Mesenchymal stem cell (in vitro differentiated cells and primary cell): ENCODE data around the gene ARHGAP21.

Source experiments
- DNase-seq: peaks from one replicate; pipeline ENCODE4 v3.0.0-alpha.2; 2013
- H2AFZ ChIP-seq: one replicate; pipeline ENCODE4 v1.6.1; 2013; ENCODE audit warnings: low read depth, mild to moderate bottlenecking, control low read depth, inconsistent platforms, low read length, moderate library complexity
- H2AK5ac ChIP-seq: 2 replicates; pipeline ENCODE4 v1.6.1; 2013; ENCODE audit warnings: low read length, moderate library complexity, mild to moderate bottlenecking, inconsistent platforms; ENCODE audit not compliant: severe bottlenecking
- H2BK120ac ChIP-seq: one replicate; pipeline ENCODE4 v1.6.1; 2013; ENCODE audit warnings: low read depth, mild to moderate bottlenecking, inconsistent platforms, low read length, moderate library complexity
- H2BK12ac ChIP-seq, 2 experiments: one replicate each; pipeline ENCODE4 v1.6.1; 2013; ENCODE audit warnings: inconsistent platforms in 2 of 2, low read length in 2 of 2, mild to moderate bottlenecking in 2 of 2, moderate library complexity in 2 of 2, control low read depth in 1 of 2
- H2BK15ac ChIP-seq: one replicate; pipeline ENCODE4 v1.6.1; 2013; ENCODE audit warnings: mild to moderate bottlenecking, low read depth, inconsistent platforms; ENCODE audit not compliant: poor library complexity, severe bottlenecking
- H2BK5ac ChIP-seq: 2 replicates; pipeline ENCODE4 v1.6.1; 2013; ENCODE audit warnings: low read depth, mild to moderate bottlenecking, low read length, control low read depth, inconsistent platforms; ENCODE audit not compliant: poor library complexity, severe bottlenecking
- H3K14ac ChIP-seq, 2 experiments: one replicate each; pipeline ENCODE4 v1.6.1; 2013; ENCODE audit warnings: inconsistent platforms in 2 of 2, low read length in 2 of 2, control low read depth in 1 of 2, mild to moderate bottlenecking in 1 of 2, moderate library complexity in 1 of 2
- H3K18ac ChIP-seq, 2 experiments: one replicate each; pipeline ENCODE4 v1.6.1; 2013; ENCODE audit warnings: inconsistent platforms in 2 of 2, low read length in 2 of 2, control low read depth in 1 of 2, low read depth in 1 of 2, mild to moderate bottlenecking in 1 of 2
- H3K23ac ChIP-seq, 2 experiments: one replicate each; pipeline ENCODE4 v1.6.1; 2013; ENCODE audit warnings: inconsistent platforms in 2 of 2, low read length in 2 of 2, mild to moderate bottlenecking in 2 of 2, moderate library complexity in 2 of 2, control low read depth in 1 of 2
- H3K27ac ChIP-seq: 2 replicates; pipeline ENCODE4 v1.5.1; 2013; ENCODE audit warnings: mild to moderate bottlenecking, moderate library complexity, low read length, control low read depth, inconsistent platforms; ENCODE audit not compliant: poor library complexity, severe bottlenecking
- H3K27me3 ChIP-seq, 2 experiments: 2 replicates each; pipeline versions ENCODE4 v1.6.1 to v1.7.0; 2013; ENCODE audit warnings: low read length in 2 of 2, mild to moderate bottlenecking in 2 of 2, moderate library complexity in 2 of 2, control low read depth in 1 of 2, inconsistent platforms in 1 of 2; ENCODE audit not compliant: control insufficient read depth in 1 of 2, insufficient read depth in 1 of 2
- H3K36me3 ChIP-seq, 2 experiments: 2 replicates each; pipeline versions ENCODE4 v1.6.1 to v1.7.0; 2013; ENCODE audit warnings: low read length in 2 of 2, control low read depth in 1 of 2, inconsistent platforms in 1 of 2, low read depth in 1 of 2, mild to moderate bottlenecking in 1 of 2; ENCODE audit not compliant: insufficient read depth in 2 of 2, control insufficient read depth in 1 of 2
- H3K4ac ChIP-seq, 2 experiments: one replicate each; pipeline ENCODE4 v1.6.1; 2013; ENCODE audit warnings: inconsistent platforms in 2 of 2, low read length in 2 of 2, mild to moderate bottlenecking in 2 of 2, moderate library complexity in 2 of 2, control low read depth in 1 of 2, low read depth in 1 of 2
- H3K4me1 ChIP-seq: 2 replicates; pipeline ENCODE4 v1.6.1; 2013; ENCODE audit warnings: low read depth, low read length, control low read depth; ENCODE audit not compliant: control insufficient read depth, insufficient read depth
- H3K4me2 ChIP-seq: 2 replicates; pipeline ENCODE4 v1.6.1; 2013; ENCODE audit warnings: low read length, mild to moderate bottlenecking, inconsistent platforms; ENCODE audit not compliant: poor library complexity, severe bottlenecking
- H3K4me3 ChIP-seq, 2 experiments: 2 replicates each; pipeline versions ENCODE4 v1.5.1 to v1.7.0; 2013; ENCODE audit warnings: low read length in 2 of 2, mild to moderate bottlenecking in 2 of 2, control low read depth in 1 of 2, low read depth in 1 of 2; ENCODE audit not compliant: insufficient read depth in 1 of 2
- H3K79me1 ChIP-seq: replicated peaks from 2 replicates; pipeline ENCODE4 v1.6.1; 2013; ENCODE audit warnings: mild to moderate bottlenecking, control low read depth, low read length, inconsistent platforms; ENCODE audit not compliant: poor library complexity, severe bottlenecking
- H3K9ac ChIP-seq: 2 replicates; pipeline ENCODE4 v1.7.0; 2013; ENCODE audit warnings: mild to moderate bottlenecking, low read length, moderate library complexity
- H3K9me3 ChIP-seq: 2 replicates; pipeline ENCODE4 v1.7.0; 2013; ENCODE audit warnings: mild to moderate bottlenecking, low read length; ENCODE audit not compliant: control insufficient read depth
- H4K8ac ChIP-seq: one replicate; pipeline ENCODE4 v1.6.1; 2013; ENCODE audit warnings: inconsistent platforms, mild to moderate bottlenecking, low read length, moderate library complexity
- H4K91ac ChIP-seq: one replicate; pipeline ENCODE4 v1.6.1; 2013; ENCODE audit warnings: mild to moderate bottlenecking, low read length, inconsistent platforms
- WGBS: methylation state at CpG from one replicate; pipeline ENCODE4 v1.1.7; 2013; ENCODE audit warnings: mixed read lengths; 5-methylcytosine and 5-hydroxymethylcytosine counted together

ARHGAP21 gene

DNA sequence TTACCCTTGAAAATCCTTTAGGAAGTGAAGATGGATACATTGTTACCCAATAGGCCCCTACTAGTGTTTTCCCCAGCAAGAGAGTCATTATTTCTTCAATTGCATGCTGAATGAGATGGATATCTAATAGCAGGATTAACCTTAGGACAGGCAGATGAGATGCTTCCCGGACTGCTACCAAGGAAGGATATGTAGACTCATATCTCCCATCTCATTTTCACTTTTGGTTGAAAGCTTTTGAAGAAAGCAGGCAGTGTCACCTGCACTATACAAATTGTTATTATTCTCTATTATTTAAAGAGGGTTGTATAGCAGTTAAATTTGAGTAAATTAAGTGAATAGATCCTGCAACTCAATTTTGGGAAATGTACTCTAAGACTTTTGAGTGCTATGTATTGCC, 17.0 kb upstream of the ARHGAP21 start:
- H3K4me1 ChIP-seq, result no peaks in the 10 kb centered on the region
- H2AFZ ChIP-seq, result no peak overlapping the region
- H3K18ac ChIP-seq, result no peak overlapping the region
- no peak overlapping the region for H2BK5ac ChIP-seq
- H3K36me3 ChIP-seq, result no peaks in the 10 kb centered on the region
- H2BK120ac ChIP-seq, result no peak overlapping the region
- no peak overlapping the region for H2AK5ac ChIP-seq
- 80% methylated on average over 1 of the region's 1 CpG for WGBS
- no peak overlapping the region for H3K4ac ChIP-seq
- H2BK12ac ChIP-seq, result no peak overlapping the region
- no peaks in the 10 kb centered on the region for H3K27me3 ChIP-seq
- no peaks in the 10 kb centered on the region for H3K79me1 ChIP-seq
- H3K27ac ChIP-seq, result no peak overlapping the region
- no peak overlapping the region for H3K4me3 ChIP-seq
- H4K91ac ChIP-seq, result no peak overlapping the region
- H3K23ac ChIP-seq, result no peak overlapping the region
- no peak overlapping the region for H2BK15ac ChIP-seq
- H3K9me3 ChIP-seq, result peaks cover 4% of the 10 kb centered on the region
- DNase-seq, result no peak
- no peak overlapping the region for H3K9ac ChIP-seq
- no peak overlapping the region for H3K4me2 ChIP-seq
- H3K14ac ChIP-seq, result no peak overlapping the region
- H4K8ac ChIP-seq, result no peak overlapping the region

DNA sequence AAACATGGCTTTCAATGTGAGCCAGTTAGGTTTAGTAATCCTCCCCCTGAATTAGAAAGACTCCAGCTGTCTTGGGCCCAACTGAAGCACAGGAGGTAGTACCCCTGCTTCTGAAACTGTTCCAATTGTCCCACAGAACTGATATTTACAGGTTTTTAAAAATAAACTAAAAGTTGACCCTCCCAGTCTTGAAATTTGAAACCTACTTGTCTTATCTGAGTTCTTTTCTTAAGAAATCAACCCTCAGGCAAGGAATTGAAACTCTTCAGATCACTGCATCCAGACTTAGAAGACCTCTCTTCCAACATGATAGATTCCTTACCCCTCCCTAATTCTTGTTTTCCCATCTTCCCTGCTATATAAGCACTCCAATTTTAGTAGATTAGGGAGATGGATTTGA, 13.3 kb upstream of the ARHGAP21 start:
- no peak overlapping the region for H2AK5ac ChIP-seq
- no peak overlapping the region for H3K9ac ChIP-seq
- H3K9me3 ChIP-seq, result peaks cover 4% of the 10 kb centered on the region
- no peak overlapping the region for H3K4ac ChIP-seq
- no peak overlapping the region for H2BK12ac ChIP-seq
- no peaks in the 10 kb centered on the region for H3K36me3 ChIP-seq
- DNase-seq, result no peak
- no peak overlapping the region for H4K91ac ChIP-seq
- H3K4me1 ChIP-seq, result no peaks in the 10 kb centered on the region
- H2BK15ac ChIP-seq, result no peak overlapping the region
- no peaks in the 10 kb centered on the region for H3K79me1 ChIP-seq
- H3K4me3 ChIP-seq, result no peak overlapping the region
- no peaks in the 10 kb centered on the region for H3K27me3 ChIP-seq
- H4K8ac ChIP-seq, result no peak overlapping the region
- no peak overlapping the region for H3K14ac ChIP-seq
- H2BK120ac ChIP-seq, result no peak overlapping the region
- no peak overlapping the region for H2AFZ ChIP-seq
- no peak overlapping the region for H3K27ac ChIP-seq
- no peak overlapping the region for H3K18ac ChIP-seq
- no peak overlapping the region for H3K23ac ChIP-seq
- H2BK5ac ChIP-seq, result no peak overlapping the region
- H3K4me2 ChIP-seq, result no peak overlapping the region

DNA sequence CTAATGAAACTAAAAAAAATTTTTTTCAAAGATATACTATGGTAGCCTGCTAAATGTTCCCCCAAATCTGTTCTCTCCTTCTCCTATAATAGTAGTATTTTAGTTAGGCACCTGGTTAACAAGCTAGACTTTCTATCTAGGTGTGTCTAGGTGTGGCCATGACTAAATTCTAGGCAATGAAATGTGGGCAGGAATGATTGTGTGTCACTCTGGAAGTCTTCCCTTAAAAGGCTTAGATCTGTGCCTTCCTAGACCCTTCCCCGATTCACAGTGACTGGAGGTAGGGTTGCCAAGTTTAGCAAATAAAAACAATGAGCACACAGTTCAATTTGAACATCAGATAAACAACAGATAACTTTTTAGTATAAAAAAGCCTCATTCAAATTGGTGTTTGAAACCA, 8.3 kb upstream of the ARHGAP21 start:
- Histone ChIP-seq H3K27ac (no peak overlapping the region), H3K4me2 (no peak overlapping the region), H3K36me3 (no peaks in the 10 kb centered on the region), H2BK5ac (no peak overlapping the region), H2AFZ (no peak overlapping the region), H3K18ac (no peak overlapping the region), H4K91ac (no peak overlapping the region), H3K4ac (no peak overlapping the region), H2BK15ac (no peak overlapping the region), H3K23ac (no peak overlapping the region), H2BK120ac (no peak overlapping the region), H2AK5ac (no peak overlapping the region), H2BK12ac (no peak overlapping the region), H3K27me3 (no peaks in the 10 kb centered on the region), H3K14ac (no peak overlapping the region), H3K4me3 (no peak overlapping the region), H4K8ac (no peak overlapping the region), H3K79me1 (no peaks in the 10 kb centered on the region), H3K4me1 (no peaks in the 10 kb centered on the region), H3K9ac (no peak overlapping the region), H3K9me3 (no peaks in the 10 kb centered on the region)
- DNase-seq, result no peak
- no CpG with 5 or more reads among the region's 1 CpG for WGBS

DNA sequence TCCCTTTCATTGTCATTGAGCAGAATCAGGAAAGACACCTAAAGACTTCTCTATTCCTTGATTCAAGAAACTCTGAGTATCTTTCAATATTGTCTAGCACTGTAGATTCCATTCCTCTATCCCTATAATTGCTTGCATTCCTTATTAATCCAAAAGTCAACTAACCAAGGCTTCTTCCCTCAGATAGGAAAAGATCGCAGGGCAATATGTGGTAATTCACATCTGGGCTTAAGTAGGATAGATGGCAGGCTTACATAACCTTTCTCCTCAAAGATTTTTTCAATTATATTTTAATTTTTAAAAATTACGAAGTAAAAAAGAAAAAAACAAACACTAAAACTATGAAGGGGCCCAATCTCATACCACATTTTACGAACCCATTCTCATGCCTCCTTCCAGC, 7.1 kb upstream of the ARHGAP21 start:
- no peak overlapping the region for H3K27ac ChIP-seq
- H3K14ac ChIP-seq, result no peak overlapping the region
- DNase-seq, result no peak
- H2BK5ac ChIP-seq, result no peak overlapping the region
- 83% methylated on average over 2 of the region's 3 CpGs for WGBS
- no peaks in the 10 kb centered on the region for H3K4me1 ChIP-seq
- no peak overlapping the region for H2AFZ ChIP-seq
- H3K36me3 ChIP-seq, result no peaks in the 10 kb centered on the region
- H3K9ac ChIP-seq, result no peak overlapping the region
- H3K9me3 ChIP-seq, result no peaks in the 10 kb centered on the region
- no peak overlapping the region for H2BK12ac ChIP-seq
- no peak overlapping the region for H2BK120ac ChIP-seq
- H2AK5ac ChIP-seq, result no peak overlapping the region
- H3K4me2 ChIP-seq, result no peak overlapping the region
- H4K8ac ChIP-seq, result no peak overlapping the region
- H2BK15ac ChIP-seq, result no peak overlapping the region
- no peak overlapping the region for H3K18ac ChIP-seq
- no peak overlapping the region for H3K4me3 ChIP-seq
- H3K79me1 ChIP-seq, result no peaks in the 10 kb centered on the region
- H3K23ac ChIP-seq, result no peak overlapping the region
- H3K4ac ChIP-seq, result no peak overlapping the region
- no peaks in the 10 kb centered on the region for H3K27me3 ChIP-seq
- H4K91ac ChIP-seq, result no peak overlapping the region
